DMS 273 (cell line): ENCODE results near the gene TANC1.
"Not testable (repeated sequence)": the region's sequence is repeated elsewhere in the genome, so short reads cannot be mapped to it uniquely, and the experiment has no call there.

Experiments
- DNase-seq: peaks from one replicate; lab custom pipeline; 2025; ENCODE audit not compliant: unreplicated experiment; lab: John Stamatoyannopoulos, UW

Gene TANC1

DNA sequence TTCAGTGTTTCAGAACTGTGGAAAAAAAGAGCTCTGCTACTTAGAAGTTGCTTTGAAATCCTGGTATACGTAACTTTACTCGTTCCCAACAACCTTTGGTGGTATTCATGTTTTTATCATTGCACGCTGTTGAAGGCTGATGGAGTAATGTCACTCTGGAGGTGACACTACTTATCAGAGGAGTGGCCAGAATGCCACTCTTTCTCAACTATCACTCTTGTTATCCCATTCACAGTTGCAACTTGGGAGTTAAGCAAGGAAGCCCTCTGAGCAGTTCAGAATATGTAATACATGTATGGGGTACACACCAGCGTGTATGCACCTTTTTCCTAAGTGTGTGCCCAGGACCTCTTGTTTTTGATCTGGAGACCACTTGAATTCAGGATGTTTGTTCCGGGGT is 53.6 kb downstream of the TANC1 start:
- no peak for DNase-seq

GRCh38 chr2:159026170-159026569 is 57.7 kb downstream of the TANC1 start:
- no peak for DNase-seq

GRCh38 chr2:159028776-159029175 is 60.3 kb downstream of the TANC1 start:
- DNase-seq: no peak

DNA sequence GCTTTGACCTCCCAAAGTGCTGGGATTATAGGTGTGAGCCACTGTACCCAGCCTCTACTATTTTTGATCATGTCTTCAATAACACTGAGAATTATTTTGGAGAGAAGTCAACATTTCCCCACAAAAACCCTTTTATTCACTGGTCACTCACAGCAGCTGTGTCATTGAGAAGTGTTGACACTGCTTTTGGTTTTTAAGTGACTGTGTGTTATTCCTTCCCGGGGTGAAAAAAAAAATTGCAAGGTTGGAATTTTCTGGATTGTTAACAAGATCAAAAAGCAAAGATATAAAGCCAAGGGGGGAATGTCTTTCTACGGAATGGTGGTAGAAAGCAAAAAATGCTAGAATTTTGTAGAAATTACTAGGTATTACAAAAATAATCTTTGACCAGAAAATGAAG is 61.5 kb downstream of the TANC1 start:
- DNase-seq: no peak

DNA sequence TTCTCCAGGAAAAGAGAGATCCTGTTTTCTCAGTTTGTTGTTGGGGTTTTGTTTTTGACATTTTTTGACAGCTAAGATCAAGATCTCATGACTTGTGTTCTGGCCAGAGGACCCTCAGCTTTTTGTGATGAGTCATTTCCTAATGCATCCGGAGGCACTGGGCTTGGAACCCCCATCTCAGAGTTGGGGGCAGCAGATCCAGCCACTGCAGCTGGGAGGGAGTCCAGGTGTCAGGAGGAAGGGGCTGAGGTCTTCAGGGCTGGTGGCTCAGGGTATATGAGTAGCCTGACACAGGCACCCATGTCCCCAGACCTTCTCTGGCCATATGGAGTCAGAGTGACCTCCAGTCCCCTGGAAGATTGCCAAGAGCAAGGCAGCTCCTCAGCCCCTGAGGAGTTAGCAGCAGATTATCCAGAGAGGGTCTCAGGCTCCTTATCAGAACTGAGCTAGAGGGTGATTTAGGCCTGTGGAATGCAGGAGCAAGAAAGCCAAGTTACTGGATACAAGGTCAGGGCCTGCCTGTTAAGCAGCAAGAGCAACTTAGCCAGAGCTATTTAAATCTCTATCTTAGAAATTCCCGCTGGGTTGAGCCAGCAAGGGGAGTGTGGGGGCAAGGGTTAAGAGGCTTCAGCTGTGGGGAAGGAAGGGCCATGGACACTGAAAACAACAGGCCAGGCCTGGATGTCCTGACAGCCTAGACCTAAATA is 62.4 kb downstream of the TANC1 start:
- peak; percentile 35 for DNase-seq

- no peak for DNase-seq
These were observed 63.7 kb downstream of the TANC1 start for GRCh38 chr2:159032146-159032545.

DNA sequence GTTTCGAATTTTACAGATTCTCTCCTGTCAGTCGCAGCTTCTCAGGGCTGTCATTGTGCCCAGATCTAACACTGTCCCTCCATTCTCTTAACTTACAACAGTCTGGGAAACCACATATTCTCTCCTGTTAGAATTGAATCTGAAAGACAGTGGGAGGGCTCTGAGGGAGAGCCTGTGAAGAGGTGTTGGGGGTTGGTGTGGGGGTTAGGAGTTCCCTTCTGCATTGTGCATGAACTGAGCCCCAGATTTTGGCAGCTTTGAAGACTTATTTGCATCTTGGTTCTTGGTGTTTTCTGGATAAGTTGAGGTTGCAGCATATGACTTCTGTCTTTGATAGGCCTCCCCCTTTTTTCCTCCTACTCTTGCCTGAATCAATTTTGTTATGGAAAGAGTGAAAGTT is 64.1 kb downstream of the TANC1 start:
- no peak for DNase-seq

- no peak for DNase-seq
These were observed 66.3 kb downstream of the TANC1 start for GRCh38 chr2:159034713-159035112.

- peak; percentile 75 for DNase-seq
These were observed 67.5 kb downstream of the TANC1 start for GRCh38 chr2:159035790-159036411.

DNA sequence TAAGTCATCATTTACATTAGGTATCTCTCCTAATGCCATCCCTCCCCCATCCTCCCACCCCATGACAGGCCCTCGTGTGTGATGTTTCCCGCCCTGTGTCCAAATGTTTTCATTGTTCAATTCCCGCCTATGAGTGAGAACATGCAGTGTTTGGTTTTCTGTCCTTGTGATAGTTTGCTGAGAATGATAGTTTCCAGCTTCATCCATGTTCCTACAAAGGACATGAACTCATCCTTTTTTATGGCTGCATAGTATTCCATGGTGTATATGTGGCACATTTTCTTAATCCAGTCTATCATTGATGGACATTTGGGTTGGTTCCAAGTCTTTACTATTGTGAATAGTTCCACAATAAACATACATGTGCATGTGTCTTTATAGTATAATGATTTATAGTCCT is 68.0 kb downstream of the TANC1 start:
- DNase-seq: not testable (repeated sequence)

DNA sequence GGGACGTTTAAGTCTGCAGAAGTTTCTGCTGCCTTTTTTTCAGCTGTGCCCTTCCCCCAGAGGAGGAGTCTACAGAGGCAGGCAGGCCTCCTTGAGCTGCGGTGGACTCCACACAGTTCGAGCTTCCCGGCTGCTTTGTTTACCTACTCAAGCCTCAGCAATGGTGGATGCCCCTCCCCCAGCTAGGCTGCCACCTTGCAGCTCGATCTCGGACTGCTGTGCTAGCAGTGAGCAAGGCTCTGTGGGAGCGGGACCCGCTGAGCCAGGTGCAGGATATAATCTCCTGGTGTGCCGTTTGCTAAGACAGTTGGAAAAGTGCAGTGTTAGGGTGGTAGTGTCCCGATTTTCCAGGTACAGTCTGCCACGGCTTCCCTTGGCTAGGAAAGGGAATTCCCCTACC is 72.9 kb downstream of the TANC1 start:
- DNase-seq: not testable (repeated sequence)

DNA sequence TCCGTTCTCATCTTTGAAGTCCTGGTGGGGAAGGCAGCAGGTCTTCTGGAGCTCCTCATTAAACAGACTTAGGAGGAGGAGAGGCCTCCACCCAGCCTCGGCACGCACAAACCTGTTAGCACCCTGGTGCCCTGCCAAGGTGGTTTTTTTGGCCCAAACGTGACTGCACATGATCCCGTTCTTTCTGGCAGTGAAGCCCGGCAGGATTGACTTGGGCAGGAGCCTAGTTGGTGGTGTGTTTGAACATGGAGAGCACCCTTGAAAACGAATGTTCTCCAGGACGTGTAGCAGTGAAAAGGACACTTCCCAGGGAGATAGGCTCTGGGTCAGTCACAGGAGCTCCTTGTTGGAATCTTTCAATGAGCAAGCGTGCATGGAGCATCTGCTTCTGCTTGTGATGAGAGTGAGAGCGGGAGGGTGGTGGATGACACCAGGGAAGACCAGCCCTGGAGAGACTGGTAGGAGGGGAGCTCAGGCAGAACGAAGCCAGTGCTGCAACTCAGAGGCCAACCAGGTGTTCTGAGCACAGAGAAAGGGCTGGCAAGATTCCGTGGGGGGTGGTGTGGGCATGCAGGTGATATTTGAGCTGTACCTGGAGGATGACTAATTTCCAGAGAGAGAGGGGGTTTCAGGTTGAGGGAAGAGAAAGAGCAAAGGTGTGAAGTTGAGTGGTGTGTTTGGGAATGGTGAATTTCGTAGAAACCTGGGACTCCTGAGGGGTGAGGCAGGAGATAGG is 73.8 kb downstream of the TANC1 start:
- no peak for DNase-seq

- no peak for DNase-seq
These were observed 75.3 kb downstream of the TANC1 start for GRCh38 chr2:159043710-159044109.

DNA sequence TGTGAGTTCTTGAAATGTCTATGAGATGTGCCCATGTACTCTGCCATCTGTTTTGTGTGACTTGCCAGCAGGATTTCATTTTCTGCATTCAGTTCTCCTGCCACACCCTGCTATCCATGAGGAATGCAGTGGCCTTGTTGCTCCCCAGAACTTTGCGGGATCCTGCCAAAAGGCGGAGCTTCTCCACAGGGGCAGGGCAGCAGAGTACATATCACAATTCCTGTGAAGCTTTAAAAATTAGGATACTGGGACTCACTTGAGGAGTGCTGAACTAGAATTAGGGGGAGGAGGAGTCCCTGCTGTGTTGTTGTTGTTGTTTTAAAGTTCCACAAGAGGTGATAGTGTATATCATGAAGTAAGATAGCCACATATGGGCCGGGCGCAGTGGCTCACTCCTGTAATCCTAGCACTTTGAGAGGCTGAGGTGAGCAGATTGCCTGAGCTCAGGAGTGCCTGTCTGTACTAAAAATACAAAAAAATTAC is 76.4 kb downstream of the TANC1 start:
- peak; percentile 73 for DNase-seq

DNA sequence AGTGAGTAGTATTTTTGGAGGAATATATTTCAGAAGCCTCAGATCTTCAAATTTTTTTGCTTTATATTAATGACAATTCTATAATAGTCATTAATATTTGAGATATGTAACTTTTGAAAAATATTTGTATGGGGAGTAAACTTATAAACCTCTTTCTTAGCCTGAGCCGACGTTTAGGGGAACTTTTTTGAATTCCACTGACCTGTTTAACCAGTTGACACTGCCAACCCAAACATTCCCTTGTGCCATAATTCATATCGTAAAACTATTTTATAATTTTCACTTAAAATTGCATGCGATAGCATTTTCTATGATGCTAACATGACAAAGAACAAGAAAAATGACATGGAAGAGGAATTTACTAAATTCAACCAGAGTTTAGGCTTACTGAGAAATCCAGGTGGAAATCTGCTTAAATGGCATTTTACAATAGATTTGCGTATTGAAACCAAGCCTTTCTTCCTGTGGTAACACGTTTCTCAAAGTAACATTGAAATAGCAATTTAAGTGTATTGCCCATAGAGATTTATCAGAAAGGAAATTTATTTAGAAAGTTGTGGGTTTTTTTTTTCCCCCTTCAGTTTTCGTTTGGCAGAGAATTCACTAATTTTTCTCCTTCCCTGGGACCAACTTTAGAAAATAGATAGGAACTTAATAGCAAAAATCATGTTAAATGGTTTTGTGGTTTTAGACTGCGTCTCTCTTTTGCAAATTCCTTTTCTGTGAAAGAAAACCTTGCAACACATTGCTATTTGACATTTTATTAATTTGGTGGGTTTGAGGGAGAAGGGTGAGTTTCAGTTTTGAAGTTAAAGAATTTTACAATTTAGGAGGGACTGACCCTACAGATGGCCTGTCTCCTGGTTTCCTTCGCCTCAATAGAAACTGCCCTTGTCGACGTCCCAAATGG is 77.4 kb downstream of the TANC1 start:
- DNase-seq: no peak

DNA sequence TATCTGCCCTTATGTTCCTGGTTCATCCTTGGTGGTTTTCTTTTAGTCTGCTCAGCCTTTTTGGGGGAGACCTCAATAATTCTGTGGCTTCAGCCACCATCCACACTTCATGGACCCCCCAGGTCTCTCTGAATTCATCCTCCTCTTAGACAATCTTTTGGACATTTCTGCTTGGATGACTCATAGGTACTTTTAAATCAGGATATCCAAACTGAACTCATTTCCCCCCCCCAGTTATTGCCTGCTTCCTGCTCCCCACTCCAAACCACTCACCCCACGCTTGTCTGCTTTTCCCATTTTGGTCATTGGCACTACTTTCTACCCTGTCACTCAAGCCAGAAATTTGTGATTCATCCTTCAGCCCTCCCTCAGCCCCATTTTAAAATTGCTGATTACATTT is 78.5 kb downstream of the TANC1 start:
- DNase-seq: no peak

- no peak for DNase-seq
These were observed 82.0 kb downstream of the TANC1 start for GRCh38 chr2:159050426-159050825.

DNA sequence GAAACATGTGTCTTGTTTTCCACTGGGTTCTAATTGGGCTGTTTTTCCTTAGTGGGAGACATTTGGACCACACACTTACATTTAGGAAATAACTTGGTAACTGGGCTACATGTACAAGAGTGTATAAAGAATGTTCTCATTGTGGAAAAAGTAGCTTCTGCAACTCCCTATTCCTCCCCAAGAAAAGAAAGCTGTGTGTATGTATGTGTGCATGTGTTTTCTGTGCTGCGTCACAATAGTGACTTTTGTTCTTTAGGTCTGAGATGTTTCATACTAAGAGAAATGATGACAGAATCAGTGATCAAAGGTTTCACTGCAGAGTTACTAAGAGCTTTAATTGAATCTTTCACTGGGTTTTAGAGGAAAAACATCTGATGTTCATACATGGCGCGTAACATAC is 82.7 kb downstream of the TANC1 start:
- no peak for DNase-seq

GRCh38 chr2:159051661-159052060 is 83.2 kb downstream of the TANC1 start:
- no peak for DNase-seq

DNA sequence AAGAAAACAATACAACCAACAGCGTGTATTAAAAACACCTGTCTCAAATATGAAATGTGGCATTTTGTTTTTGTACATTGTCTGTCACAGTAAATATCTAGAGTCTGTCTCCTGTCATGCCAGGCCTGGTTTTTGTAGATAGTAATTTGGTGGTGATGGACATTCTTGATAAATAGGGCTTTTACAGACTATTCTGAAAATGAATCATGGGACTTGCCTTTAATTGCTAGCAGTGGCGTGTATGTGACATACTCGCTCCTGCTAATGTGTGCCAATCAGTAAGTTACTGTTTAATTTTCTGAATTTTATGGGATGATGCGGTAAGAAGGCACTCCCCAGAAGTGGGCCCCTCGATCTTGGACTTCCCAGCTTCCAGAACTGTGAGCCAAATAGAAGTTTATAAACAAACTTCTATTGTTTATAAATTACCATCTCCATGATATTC is 83.7 kb downstream of the TANC1 start:
- no peak for DNase-seq
